Stimulated activated CD8-positive, alpha-beta memory T cell treated with anti-CD3 and anti-CD28 coated beads, Interleukin-2, amount 100 ng/mL, for 1 hour (primary cell): Measurements from ENCODE around the gene ATP2B2.

Experiments used
- DNase-seq, 2 donors: peaks; one replicate each; pipeline ENCODE4 v3.0.0-alpha.2; 2020; ENCODE audit warnings: low read depth in 2 of 2

ATP2B2 gene

DNA sequence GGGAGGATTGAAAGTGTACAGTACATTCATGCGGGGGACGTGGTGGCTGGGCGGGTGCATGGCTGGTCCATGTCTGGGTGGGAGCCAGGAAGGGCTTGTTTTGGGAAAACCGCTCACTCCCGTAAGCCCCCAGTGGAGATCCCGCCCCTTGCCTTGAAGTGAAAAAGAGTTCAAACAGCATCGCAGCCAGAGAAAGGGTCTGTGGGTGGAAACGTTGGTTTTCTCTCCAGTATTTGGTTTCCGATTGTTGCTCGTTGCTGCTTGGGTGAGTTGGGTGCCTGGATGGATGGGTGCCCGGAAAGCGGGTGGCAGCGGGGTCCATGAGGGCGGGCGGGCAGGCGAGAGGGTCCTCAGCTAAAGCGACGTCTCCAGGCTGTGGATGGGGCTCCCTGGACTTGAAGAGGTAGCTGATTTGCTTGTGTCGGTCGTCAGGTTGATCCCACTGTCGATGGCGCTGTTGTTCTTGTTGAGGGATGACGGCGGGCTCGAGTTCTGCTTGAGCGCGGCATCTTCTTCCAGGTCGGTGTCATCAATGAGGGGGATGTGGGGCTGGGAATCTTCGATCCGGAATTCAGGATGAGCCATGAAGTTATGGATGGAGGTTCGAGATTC, 176.8 kb downstream of the ATP2B2 start:
- DNase-seq: no peak

DNA sequence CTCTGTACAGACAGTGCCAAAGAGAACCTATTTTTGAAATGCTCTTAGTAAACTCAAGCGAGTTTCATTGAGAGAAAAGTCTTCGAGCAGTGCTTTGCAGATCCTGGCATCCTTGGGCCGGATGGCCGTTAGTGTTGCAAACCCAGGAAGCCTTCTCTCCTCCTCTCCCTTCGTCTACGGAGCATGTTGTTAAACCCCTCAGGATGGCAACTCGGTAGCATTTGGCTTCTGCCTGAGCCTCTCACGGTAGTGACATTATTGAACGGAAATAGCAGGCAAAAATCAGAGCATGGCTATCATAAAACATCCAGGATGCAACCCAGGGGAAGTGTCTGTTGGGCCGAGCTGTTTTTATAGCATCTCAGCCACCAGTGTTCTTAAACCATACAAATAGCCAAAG, 177.8 kb downstream of the ATP2B2 start:
- DNase-seq: no peak

DNA sequence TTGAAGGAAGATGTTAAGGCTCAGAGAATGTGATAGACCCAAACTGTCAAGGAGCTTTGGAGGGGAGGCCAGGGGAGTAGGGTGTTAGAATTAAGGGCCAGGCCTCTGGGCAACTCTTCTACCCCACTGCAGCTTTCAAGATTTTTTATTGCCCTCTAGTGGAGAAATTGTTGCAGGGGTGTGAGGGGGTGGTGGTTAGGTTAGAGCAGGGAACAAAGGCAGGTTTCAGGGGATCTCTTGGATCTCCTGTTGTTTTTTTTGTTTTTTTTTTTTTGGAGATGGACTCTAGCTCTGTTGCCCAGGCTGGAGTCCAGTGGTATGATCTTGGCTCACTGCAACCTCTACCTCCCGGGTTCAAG, 183.1 kb downstream of the ATP2B2 start:
- no peak for DNase-seq

DNA sequence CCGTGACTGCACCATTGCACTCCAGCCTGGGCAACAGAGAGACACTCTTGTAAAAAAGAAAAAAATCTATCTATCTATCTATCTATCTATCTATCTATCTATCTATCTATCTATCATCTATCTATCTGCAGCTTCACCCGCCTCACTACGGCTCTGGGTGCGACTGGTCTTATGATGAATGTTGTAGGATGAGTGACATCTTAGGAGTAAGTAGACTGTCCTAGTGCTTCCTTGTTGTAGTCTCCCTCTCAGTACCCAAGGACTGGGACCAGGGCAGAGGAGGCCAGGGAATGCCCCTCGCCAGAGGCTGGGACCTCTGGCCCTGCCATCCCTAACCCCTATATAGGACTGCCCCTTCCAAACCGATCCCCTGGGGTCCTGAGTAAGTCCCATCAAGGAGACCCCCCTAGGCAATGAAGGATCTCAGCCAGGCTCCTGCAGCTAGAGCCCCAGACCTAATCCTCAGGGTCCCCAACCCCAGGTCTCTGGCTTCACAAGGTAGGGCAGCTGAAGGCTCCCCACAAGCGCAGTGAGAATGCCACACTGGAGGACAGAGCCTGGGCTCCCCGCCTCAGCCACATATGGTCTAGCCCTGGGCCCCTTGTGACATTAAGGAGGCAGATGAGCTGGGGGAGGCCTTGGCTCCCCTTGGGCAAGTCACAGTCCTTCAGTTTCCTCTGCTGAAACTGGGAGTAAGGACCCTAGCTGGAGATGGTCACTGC, 183.6 kb downstream of the ATP2B2 start:
- no peak for DNase-seq

DNA sequence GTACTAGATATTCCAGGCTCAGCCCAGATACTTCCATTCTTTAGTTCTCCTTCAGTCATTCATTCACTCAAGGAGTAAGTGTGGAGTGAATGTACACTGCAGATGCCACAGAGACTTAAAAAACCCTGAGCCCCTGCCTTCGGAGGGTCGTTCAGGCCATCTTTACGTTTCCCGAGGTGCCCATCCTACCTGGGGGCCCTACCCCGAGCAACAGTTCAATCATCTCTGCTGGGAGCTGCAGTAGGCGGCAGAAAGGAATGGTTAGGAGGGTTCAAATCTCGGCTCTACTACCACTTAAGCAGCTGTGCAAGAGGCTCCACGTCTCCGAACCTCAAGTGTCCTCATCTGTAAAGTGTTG, 185.1 kb downstream of the ATP2B2 start:
- no peak for DNase-seq

DNA sequence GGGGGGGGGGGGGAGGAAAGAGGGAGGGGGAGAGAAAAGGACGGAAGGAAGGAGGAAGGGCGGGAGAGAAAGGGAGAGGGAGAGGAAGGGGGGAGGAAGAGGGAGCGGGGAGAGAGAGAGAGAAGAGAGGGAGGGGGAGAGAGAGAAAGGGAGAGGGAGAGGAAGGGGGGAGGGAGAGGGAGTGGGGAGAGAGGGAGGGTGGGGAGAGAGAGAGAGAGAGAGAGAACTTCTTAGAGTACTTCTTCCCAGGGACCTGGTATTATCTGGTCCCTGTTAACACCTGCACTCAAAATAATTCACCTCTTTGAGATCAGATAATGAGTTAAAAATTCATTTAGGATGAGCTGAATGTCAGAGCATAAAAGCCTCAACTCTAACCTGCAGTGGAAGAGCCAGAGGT, 185.6 kb downstream of the ATP2B2 start:
- DNase-seq: no peak

DNA sequence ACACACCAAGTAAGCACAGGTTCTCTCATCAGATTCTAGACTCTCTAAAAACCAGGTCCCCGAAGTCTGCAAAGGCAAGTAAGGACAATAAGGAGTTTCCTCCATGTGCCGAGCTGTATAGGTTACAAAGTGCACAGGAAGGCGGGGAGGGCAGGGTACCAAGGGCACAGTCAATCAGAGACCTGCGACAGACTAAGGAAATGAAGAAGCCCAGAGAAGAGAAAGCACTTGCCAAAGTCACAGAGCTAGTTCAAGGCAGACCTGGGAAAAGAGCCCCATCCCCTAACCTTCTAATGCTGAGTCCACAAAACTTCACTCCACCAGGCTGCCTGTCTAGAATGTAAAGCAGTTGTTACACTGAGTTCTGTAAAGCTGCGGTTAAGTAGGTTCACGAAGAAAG, 186.1 kb downstream of the ATP2B2 start:
- no peak for DNase-seq

DNA sequence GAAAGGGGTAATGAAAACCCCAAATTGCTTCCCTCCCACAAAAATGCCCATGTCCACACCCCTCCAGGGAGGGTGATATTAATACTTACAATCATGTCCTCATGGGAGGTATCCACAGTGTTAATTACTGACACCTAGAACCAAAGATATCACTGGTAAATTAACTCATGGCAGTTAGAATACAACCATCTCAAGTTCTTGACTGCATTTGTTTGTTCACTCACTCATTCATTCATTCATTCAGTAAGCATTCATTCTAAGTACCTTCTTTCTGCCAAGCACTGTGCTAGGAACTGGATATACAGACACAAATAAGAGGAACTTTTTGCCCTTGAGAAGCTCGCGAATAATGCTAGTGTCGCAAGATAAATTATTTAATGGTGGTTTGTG, 187.4 kb downstream of the ATP2B2 start:
- DNase-seq: no peak

DNA sequence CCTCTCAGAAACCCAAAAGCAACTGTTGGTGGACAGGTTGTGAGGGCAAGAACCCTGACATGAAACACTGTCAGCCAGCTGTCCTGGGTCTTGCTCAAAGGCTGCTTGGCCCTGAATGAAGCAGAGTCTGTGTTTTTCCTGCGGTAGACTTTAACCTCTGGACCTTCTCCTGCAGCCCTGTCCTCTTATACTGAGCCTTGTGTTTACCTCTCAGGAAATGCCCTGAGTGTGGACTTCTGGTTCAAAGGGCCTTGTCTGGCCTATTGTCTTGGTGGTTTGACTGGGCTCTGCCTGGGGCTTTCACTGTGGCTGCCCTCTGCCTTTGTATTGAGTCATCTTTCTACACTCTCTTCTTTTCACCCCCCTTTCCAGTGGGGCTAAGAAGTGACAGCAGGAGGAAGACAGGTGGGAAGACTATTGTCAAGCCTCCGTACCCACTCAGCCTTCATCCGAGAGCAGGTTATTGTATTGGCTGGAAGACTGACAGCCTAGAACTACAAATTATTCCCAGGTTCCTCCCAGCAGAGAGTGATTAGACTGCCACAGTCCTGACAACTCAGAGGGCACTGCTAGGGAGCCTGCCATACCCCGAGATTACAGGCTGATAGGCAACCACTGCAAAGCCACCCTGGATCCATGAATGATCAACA, 187.9 kb downstream of the ATP2B2 start:
- no peak for DNase-seq

DNA sequence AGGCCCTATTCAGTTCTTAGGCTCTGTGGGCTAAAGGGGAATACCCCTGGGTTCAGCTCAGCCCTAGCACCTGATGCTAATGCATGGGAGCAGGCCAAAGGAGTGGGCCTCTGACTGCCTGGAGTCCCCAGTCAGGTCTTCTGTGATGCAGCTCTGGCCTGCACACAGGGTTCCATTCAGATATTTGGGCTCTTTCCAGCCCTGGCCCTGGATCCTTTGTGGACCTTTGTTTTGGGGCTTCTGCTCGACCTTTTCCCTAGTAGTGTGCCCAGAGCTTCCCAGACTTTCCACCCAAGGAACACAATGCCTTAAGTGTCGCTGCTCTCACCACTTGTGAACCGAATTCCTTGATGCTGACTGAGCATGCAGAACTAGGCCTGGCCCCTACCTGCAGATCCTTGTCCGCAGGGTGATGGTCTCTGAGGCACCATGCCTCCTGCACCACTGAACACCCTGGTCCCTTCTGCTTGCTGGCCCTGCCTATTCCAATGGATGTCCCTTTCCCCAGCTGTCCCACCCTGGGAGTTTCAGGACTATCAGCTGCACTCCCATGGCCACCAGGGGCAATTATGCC, 189.5 kb downstream of the ATP2B2 start:
- no peak for DNase-seq

DNA sequence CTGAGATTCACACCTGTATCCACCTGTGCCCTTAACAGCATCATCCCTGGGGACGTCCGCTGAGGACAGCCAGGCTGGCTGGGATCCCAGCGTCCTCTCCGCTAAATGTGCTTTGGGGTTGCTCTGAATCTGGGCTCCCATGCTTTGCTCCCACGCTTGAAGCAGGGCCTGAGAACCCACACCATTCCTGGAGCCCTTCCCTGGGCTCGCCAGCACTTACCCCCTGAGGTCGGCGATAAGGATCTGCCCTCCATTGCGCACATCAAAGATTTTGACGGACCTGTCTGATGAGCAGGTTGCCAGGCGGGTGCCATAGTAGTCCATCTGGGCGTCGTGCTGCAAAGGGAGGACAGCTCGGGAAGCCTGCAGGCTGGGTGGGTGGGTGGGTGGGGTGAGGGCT, 190.3 kb downstream of the ATP2B2 start:
- DNase-seq: no peak

DNA sequence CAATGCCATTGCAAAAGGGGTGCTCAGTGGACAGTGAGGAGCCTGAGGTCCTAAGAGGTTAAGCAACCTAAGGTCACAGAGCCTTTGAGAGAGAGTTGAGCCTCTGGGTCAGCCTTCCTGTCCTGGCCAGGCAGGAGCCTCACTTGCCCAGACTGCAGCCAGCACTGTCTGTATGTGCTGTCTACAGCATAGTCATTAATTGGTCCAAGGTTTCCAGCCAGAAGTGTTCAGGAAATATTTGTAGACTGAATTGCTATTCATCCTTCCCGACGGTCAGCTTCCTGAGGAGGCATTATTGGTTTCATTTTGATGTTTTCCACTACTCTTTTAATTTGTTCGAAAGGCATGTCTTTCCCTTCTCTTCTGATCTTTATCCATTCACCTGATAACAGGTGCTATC, 192.5 kb downstream of the ATP2B2 start:
- DNase-seq: no peak

DNA sequence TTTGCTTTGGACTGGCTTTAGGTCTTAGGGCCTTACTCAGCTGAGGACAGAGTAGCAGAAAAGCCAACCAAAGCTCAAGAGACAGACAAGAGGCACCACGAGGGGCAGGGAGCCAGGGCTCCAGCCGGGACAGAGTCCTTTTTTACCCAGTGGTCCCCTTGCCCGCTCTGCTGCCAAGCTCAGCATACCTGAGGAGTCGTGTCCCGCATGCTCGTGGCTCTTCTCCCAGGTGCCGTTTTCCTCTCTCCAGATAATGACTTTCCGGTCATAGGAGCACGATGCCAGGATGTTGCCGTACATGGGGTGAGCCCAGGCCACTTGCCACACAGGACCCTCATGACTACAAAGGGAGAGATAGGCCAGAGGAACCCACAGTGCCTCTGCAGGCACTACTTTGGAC, 193.0 kb downstream of the ATP2B2 start:
- DNase-seq: no peak

DNA sequence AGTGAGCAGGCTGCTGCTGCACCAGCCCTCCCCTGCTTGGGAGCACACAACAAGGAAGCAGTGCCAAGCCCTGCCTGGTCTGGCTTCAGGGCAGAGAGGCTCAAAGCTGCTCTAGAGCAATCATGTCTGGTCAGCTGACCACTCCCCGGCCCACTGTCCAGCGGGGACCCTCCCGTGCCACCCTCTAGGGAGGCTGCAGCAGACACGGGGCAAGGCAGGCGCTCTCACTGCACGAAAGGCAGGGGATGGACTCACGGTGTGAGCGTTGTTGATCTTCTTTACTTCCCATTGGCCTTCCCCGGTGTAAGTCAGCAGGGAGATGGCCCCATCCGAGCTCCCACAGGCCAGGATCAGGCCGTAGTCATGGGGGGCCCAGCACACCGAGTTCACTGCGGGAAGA, 193.7 kb downstream of the ATP2B2 start:
- DNase-seq: no peak

DNA sequence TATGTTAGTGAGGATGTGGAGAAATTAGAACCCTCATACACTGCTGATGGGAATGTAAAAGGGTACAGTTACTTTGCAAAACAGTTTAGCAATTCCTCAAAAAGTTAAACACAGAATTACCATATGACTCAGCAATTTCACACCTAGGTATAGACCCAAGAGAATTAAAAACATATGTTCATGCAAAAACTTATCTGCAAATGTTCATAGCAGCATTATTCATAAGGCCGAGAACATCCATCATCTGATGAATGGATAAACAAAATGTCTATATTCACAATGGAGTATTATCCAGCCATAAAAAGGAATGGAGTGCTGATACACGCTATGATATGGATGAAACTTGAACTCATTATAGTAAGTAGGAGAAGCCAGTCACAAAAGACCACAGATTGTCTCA, 194.8 kb downstream of the ATP2B2 start:
- DNase-seq: no peak

DNA sequence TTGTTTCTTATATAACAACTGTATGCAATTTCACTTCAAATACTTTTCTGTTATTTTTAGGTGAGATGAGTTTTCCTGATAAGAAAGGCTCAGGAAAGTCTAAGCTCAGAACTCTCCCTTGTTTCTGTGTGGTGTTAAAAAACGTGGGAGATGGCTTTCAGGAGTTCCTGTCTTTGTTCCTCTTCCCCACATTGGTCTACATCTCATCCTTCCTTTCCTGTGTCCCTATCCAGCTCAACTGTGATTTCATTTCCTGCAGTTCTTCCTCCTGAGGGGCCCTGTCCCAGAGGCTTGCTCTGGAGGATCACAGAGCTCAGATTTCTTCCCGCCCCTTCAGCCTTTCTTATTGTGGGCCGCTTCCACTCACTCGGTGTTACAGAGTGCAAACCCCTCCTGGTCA, 195.7 kb downstream of the ATP2B2 start:
- no peak for DNase-seq

DNA sequence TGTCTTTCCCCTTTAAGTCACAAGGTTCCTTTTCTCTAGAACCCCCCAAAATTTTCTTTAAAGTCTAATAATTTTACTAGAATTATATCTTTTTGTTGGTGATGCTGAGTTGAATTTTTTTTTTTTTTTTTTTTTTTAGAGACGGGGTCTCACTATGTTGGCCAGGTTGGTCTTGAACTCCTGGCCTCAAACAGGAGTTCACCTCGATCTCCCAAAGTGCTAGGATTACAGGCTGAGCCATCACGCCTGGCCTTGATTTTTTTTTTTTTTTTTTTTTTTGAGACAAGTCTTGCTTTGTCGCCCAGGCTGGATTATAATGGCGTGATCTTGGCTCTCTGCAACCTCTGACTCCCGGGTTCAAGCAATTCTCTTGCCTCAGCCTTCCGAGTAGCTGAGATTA, 196.7 kb downstream of the ATP2B2 start:
- no peak for DNase-seq

DNA sequence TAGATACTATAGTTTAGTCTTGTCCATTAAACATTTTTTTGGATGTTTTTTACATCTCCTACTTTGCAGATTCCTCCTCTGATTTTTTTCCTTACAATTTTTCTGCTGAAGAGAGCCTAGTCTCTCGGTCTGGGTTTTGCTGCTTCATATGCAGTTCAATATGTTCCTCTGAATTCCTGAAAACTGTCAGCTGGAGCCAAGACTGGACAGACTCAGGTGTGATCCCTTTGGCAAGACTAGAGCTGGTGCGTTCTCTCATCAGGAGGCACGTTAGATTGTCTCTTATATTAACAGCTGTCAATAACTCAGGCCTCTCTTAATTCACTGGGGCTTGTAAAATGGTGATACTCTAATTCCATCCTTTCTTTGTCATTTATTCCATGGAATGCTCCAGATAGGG, 199.2 kb downstream of the ATP2B2 start:
- DNase-seq: no peak

DNA sequence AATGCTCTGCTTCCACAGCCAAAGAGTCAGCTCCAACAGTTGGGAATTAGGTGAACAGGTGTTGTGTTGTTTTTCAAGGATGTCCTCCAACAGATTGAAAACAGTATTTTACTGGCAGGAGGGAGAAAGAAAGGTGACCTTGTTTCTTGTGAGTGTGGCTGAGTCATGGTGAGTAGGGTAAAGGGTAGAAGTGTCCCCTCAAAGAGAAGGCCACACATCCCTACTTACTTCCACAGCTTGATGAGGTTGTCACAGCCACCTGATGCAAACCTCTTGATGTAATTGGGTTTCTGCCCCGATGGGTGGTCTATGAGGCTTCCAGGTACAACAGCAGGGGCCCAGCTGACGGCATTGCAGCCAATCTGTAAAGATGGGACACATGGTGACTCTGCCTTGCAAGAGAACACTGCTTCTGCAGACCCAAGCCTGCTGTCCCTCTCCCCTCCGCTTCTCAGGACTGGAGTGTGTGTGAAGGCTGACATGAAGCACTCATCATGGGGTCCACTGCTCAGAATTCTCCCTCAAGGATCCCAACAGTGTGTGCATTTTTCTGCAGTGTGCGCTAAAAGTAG, 200.0 kb downstream of the ATP2B2 start:
- DNase-seq: no peak

DNA sequence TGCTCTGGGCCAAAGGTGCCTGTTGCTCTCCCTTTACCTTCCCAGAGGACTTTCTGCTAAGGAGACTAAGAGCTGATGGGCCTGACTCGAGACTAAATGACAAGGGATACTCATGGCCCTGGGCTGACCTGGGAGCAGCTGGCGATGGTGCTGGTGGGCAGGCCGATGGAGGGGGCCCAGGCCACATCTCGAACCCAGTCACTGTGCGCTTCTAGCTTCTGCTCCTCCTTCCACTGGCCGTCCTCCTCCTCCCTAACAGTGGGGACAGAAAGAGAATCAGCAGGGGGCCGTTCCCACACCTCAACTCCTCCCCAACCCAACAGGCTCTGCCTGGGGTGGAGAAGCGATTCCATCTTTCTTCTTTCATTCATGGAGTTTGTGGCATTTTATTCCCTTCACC, 200.5 kb downstream of the ATP2B2 start:
- DNase-seq: no peak

DNA sequence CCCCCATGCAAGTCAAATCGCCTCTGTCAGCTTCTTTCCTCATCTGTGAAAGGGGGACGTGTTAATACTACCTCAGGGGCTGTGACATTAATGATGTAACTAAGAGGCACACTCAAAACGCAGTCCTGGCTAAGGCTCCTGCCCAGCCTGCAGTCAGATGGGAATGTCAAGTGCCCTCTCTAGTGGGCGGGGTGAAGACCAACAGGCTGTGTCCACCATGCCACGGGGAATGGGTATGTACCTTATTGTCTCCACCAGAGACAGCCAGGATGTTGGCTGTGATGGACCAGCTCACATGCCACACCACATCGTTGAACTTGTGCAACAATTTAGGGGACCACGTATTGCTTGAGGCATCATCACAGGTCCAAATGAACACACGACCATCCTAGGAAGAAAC, 201.6 kb downstream of the ATP2B2 start:
- no peak for DNase-seq

DNA sequence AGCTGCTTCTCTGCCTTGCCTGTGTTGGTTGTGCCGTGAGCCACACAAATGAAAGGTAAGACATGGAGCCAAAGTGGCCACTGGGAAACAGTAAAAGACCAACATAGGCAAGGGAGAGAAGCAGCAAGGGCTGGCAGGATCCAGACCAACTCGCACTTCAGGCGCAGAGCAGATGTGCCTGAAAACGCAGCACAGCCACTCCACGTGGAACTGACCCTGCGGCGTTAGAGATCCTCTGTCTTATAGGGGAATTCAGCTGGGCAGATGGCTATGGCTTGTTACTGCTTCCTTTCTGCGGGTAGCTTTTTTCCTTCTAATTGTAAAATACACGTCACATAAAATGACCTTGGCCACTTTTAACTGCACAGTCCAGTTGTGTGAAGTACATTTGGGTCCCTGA, 202.3 kb downstream of the ATP2B2 start:
- no peak for DNase-seq

DNA sequence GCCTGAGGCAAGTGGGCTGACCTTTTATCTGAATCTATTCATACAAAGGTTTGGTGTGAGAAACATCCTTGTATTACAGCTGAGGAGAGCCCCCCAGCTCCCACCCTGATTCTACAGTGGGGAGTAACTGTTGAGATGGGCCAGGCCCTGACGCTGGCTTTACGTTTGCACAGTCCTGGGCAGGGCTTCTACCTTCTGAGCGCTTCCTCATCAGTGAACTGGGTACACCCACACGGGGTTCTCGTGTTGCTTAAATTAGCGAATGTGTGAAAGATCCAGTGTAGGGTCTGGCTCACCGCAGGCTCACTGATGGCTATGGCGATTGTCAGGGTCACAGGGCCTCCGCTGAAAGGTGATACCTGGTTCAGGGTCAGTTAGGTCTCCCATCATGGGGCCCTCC, 205.3 kb downstream of the ATP2B2 start:
- no peak for DNase-seq
